GM12878 (cell line): ENCODE results near the gene HOXB3. TPM values are rescaled to one million over a fixed set of nuclear protein-coding genes. Genes with fewer than 3 reads are reported as not detected.

Source experiments
- BMI1 ChIP-seq: fragments of 450-650 bp; IDR thresholded peaks from 2 replicates; pipeline ENCODE4 v1.6.1; 2016; ENCODE audit warnings: mild to moderate bottlenecking, moderate library complexity, borderline replicate concordance
- CUX1 ChIP-seq: IDR thresholded peaks from 2 replicates; pipeline ENCODE4 v1.6.1; 2012; ENCODE audit warnings: improper control_type of control experiment, low read depth, low read length; ENCODE audit not compliant: insufficient replicate concordance
- E2F4 ChIP-seq: IDR thresholded peaks from 2 replicates; pipeline ENCODE4 v1.6.1; 2012; ENCODE audit warnings: low read depth, low read length, improper control_type of control experiment
- MLLT1 ChIP-seq: fragments of 450-650 bp; IDR thresholded peaks from 2 replicates; pipeline ENCODE4 v1.6.1; 2016; ENCODE audit warnings: mild to moderate bottlenecking
- NBN ChIP-seq: fragments of 450-650 bp; IDR thresholded peaks from 2 replicates; pipeline ENCODE4 v1.6.1; 2016
- POLR2A ChIP-seq: IDR thresholded peaks from 2 replicates; pipeline ENCODE4 v1.6.1; 2011; ENCODE audit warnings: low read depth, mild to moderate bottlenecking, low read length
- POLR2AphosphoS2 ChIP-seq: IDR thresholded peaks from 2 replicates; pipeline ENCODE4 v1.6.1; 2011; ENCODE audit warnings: low read depth, mild to moderate bottlenecking, low read length, improper control_type of control experiment, moderate library complexity
- RAD51 ChIP-seq: fragments of 450-650 bp; IDR thresholded peaks from 2 replicates; pipeline ENCODE4 v1.6.1; 2016; ENCODE audit warnings: moderate library complexity, mild to moderate bottlenecking, inconsistent platforms
- RUNX3 ChIP-seq: IDR thresholded peaks from 2 replicates; pipeline ENCODE4 v1.6.1; 2012; ENCODE audit warnings: low read length, inconsistent platforms
- SIX5 ChIP-seq: IDR thresholded peaks from 2 replicates; pipeline ENCODE4 v1.6.1; 2011; ENCODE audit warnings: mild to moderate bottlenecking, low read depth, low read length, moderate library complexity; ENCODE audit not compliant: severe bottlenecking
- SMARCA5 ChIP-seq: fragments of 450-650 bp; IDR thresholded peaks from 2 replicates; pipeline ENCODE4 v1.6.1; 2017; ENCODE audit warnings: mild to moderate bottlenecking
- SRF ChIP-seq, 2 experiments: IDR thresholded peaks; 2 replicates each; pipeline ENCODE4 v1.6.1; 2011; ENCODE audit warnings: low read depth in 2 of 2, low read length in 2 of 2, mild to moderate bottlenecking in 1 of 2, moderate library complexity in 1 of 2
- SUZ12 ChIP-seq: fragments of 200-600 bp; sonication (generic); IDR thresholded peaks from one replicate; pipeline ENCODE4 v1.6.1; 2018; ENCODE audit warnings: antibody characterized with exemption, mild to moderate bottlenecking; ENCODE audit not compliant: unreplicated experiment
- TAF1 ChIP-seq: IDR thresholded peaks from 2 replicates; pipeline ENCODE4 v1.6.1; 2011; ENCODE audit warnings: mild to moderate bottlenecking, low read depth, low read length, borderline replicate concordance
- ZBTB4 ChIP-seq: fragments of 450-650 bp; formaldehyde crosslinking; IDR thresholded peaks from 2 replicates; pipeline ENCODE4 v1.4.0; 2022; ENCODE audit warnings: mild to moderate bottlenecking, moderate library complexity
- polyA plus RNA-seq, 11 experiments: library from polyadenylated mRNA; depleted of rRNA in 4 of 11; unstranded in 6 of 11; stranded (reverse) in 5 of 11; fragments of >200 nt; fragmentation: Nextera tagmentation in 4 of 11; fragmentation: Illumina TruSeq in 1 of 11; extraction: Ambion mirVana in 4 of 11; extraction: Trizol in 1 of 11; gene quantifications; 1 replicate in 1 of 11; 2 replicates in 10 of 11; pipeline versions ENCODE4 v1.2.1 to v1.2.3, GENCODE V29; 2011 to 2016; ENCODE audit warnings: inconsistent platforms in 2 of 11, missing spikeins in 2 of 11, low read depth in 1 of 11
- total RNA-seq, 4 experiments: library from RNA; depleted of rRNA in 3 of 4; stranded (reverse); fragments of >200 nt in 3 of 4; fragmentation: Illumina TruSeq in 1 of 4; extraction: Trizol in 1 of 4; gene quantifications; 2 replicates each; pipeline versions ENCODE4 v1.2.1 to v1.2.3, GENCODE V29; 2013 to 2021

HOXB3 gene
- total and polyA plus RNA-seq, 10 of the 15 experiments (the other 5 are each of a cell fraction or from before 2014, with no cell fraction given), result 0.19 to 7.7 (median 2.9) TPM

GRCh38 chr17:48561884-48562810 lies 27.9 kb downstream of the HOXB3 start (continued):
- TF ChIP-seq RUNX3 (no peak), SRF (IDR thresholded peaks at IDR 0.05; ENCODE audit: low read depth in 2 of 2, low read length in 2 of 2) (no peak), E2F4 (no peak), BMI1 (no peak), POLR2AphosphoS2 (no peak), SMARCA5 (0 out of 2 replicates have a peak, but pooled peaks have one; percentile 16), NBN (peak; percentile 79; the same call in 1 of the 2 replicates), RAD51 (no peak), SUZ12 (no peak), TAF1 (no peak), MLLT1 (no peak), ZBTB4 (CRISPR knock-in tag) (no peak), SIX5 (no peak), CUX1 (no peak), POLR2A (no peak)
